HepG2 (cell line): ENCODE data around the gene CLCN1. TPM values are rescaled to one million over a fixed set of nuclear protein-coding genes. Genes with fewer than 3 reads are reported as not detected.

Source experiments
- EED ChIP-seq: sonication (generic); formaldehyde crosslinking; IDR thresholded peaks from 2 replicates; pipeline ENCODE4 v1.5.0; 2020; ENCODE audit warnings: mild to moderate bottlenecking, missing genetic modification reagents
- EP300 ChIP-seq, 3 experiments: sonication (generic) in 1 of 3; formaldehyde crosslinking in 1 of 3; IDR thresholded peaks; 2 replicates each; pipeline versions ENCODE4 v1.5.1 to v1.6.1; 2011 to 2020; ENCODE audit warnings: low read depth in 2 of 3, low read length in 2 of 3, borderline replicate concordance in 1 of 3, improper control_type of control experiment in 1 of 3, mild to moderate bottlenecking in 1 of 3, missing genetic modification reagents in 1 of 3, moderate library complexity in 1 of 3
- FOXK1 ChIP-seq: sonication (generic); formaldehyde crosslinking; IDR thresholded peaks from 2 replicates; pipeline ENCODE4 v1.4.0; 2020; ENCODE audit warnings: low read depth, missing genetic modification reagents, borderline replicate concordance
- HDAC6 ChIP-seq: fragments of 200-600 bp; sonication (generic); IDR thresholded peaks from 2 replicates; pipeline ENCODE4 v1.7.0; 2017; ENCODE audit warnings: mild to moderate bottlenecking, antibody characterized with exemption, low read length, low read depth
- KDM6A ChIP-seq: IDR thresholded peaks from 2 replicates; pipeline ENCODE4 v1.6.1; 2016; ENCODE audit warnings: low read depth
- MIER2 ChIP-seq: IDR thresholded peaks from 2 replicates; pipeline ENCODE4 v1.6.1; 2016; ENCODE audit warnings: missing biosample characterization, missing genetic modification reagents
- NFIC ChIP-seq: IDR thresholded peaks from 2 replicates; pipeline ENCODE4 v1.6.1; 2012; ENCODE audit warnings: mild to moderate bottlenecking, low read length, inconsistent platforms
- NFYC ChIP-seq: IDR thresholded peaks from 2 replicates; pipeline ENCODE4 v1.6.1; 2016; ENCODE audit warnings: missing genetic modification reagents, missing compliant biosample characterization
- NRL ChIP-seq: sonication (generic); formaldehyde crosslinking; IDR thresholded peaks from 2 replicates; pipeline ENCODE4 v1.5.0; 2020; ENCODE audit warnings: missing genetic modification reagents, mild to moderate bottlenecking, moderate library complexity, borderline replicate concordance
- RARG ChIP-seq: sonication (generic); formaldehyde crosslinking; IDR thresholded peaks from 2 replicates; pipeline ENCODE4 v1.4.0; 2020; ENCODE audit warnings: low read depth, mild to moderate bottlenecking, missing genetic modification reagents
- RBM22 ChIP-seq: fragments of 200-400 bp; formaldehyde crosslinking; optimal IDR thresholded peaks from 2 replicates; pipeline ENCODE3; 2017; ENCODE audit warnings: mild to moderate bottlenecking, low read length, moderate library complexity
- RFX3 ChIP-seq: IDR thresholded peaks from 2 replicates; pipeline ENCODE4 v1.6.1; 2016; ENCODE audit warnings: missing biosample characterization, missing genetic modification reagents
- TOE1 ChIP-seq: sonication (generic); formaldehyde crosslinking; IDR thresholded peaks from 2 replicates; pipeline ENCODE4 v1.4.0; 2020; ENCODE audit warnings: mild to moderate bottlenecking, missing genetic modification reagents
- ZMYM2 ChIP-seq: sonication (generic); formaldehyde crosslinking; IDR thresholded peaks from 2 replicates; pipeline ENCODE4 v1.8.0; 2022; ENCODE audit warnings: mild to moderate bottlenecking, missing genetic modification reagents
- ZNF296 ChIP-seq: sonication (generic); formaldehyde crosslinking; conservative IDR thresholded peaks from 2 replicates; pipeline ENCODE4 v1.5.0; 2020; ENCODE audit warnings: mild to moderate bottlenecking, missing genetic modification reagents
- ZNF451 ChIP-seq: sonication (generic); formaldehyde crosslinking; IDR thresholded peaks from 2 replicates; pipeline ENCODE4 v1.5.0; 2020; ENCODE audit warnings: mild to moderate bottlenecking, missing genetic modification reagents
- ZNF496 ChIP-seq: sonication (generic); formaldehyde crosslinking; IDR thresholded peaks from 2 replicates; pipeline ENCODE4 v1.8.1; 2023; ENCODE audit warnings: mild to moderate bottlenecking, moderate library complexity, missing genetic modification reagents; ENCODE audit not compliant: insufficient replicate concordance
- ZNF614 ChIP-seq: IDR thresholded peaks from 2 replicates; pipeline ENCODE4 v1.6.1; 2018; ENCODE audit warnings: missing biosample characterization, missing genetic modification reagents, inconsistent platforms, borderline replicate concordance
- ZNF773 ChIP-seq: sonication (generic); formaldehyde crosslinking; IDR thresholded peaks from 2 replicates; pipeline ENCODE4 v1.4.0; 2020; ENCODE audit warnings: missing genetic modification reagents, borderline replicate concordance
- ZNF883 ChIP-seq: sonication (generic); formaldehyde crosslinking; IDR thresholded peaks from 2 replicates; pipeline ENCODE4 v1.5.1; 2020; ENCODE audit warnings: mild to moderate bottlenecking, missing genetic modification reagents; ENCODE audit errors: not compliant biosample characterization
- ZSCAN12 ChIP-seq: sonication (generic); formaldehyde crosslinking; IDR thresholded peaks from 2 replicates; pipeline ENCODE4 v1.9.0; 2021; ENCODE audit warnings: mild to moderate bottlenecking, missing genetic modification reagents
- polyA plus RNA-seq, 8 experiments: library from polyadenylated mRNA; depleted of rRNA in 3 of 8; stranded (reverse) in 7 of 8; unstranded in 1 of 8; fragments of >200 nt; fragmentation: Illumina TruSeq in 4 of 8; extraction: Trizol in 4 of 8; gene quantifications; 2 replicates each; pipeline versions ENCODE4 v1.2.1 to v1.2.3, GENCODE V29; 2011 to 2016; ENCODE audit warnings: low read depth in 4 of 8, missing spikeins in 1 of 8, mixed read lengths in 1 of 8; ENCODE audit not compliant: insufficient read depth in 1 of 8
- total RNA-seq, 5 experiments: library from RNA; depleted of rRNA; stranded (reverse); fragments of >200 nt; fragmentation: Illumina TruSeq; extraction: Trizol; gene quantifications; 2 replicates each; pipeline ENCODE4 v1.2.3, GENCODE V29; 2016; ENCODE audit warnings: low read depth in 1 of 5
- TF ChIP-seq, protein P1 (sequence below): sonication (generic); formaldehyde crosslinking; IDR thresholded peaks from 2 replicates; pipeline ENCODE4 v1.8.0; 2022; ENCODE audit warnings: mild to moderate bottlenecking, missing genetic modification reagents, moderate library complexity
- TF ChIP-seq, protein P2 (sequence below): sonication (generic); formaldehyde crosslinking; IDR thresholded peaks from 2 replicates; pipeline ENCODE4 v1.8.1; 2023; ENCODE audit warnings: mild to moderate bottlenecking, missing genetic modification reagents
- TF ChIP-seq, protein P3 (sequence below): IDR thresholded peaks from 2 replicates; pipeline ENCODE4 v1.6.1; 2016; ENCODE audit warnings: missing genetic modification reagents, missing compliant biosample characterization
- TF ChIP-seq, protein P4 (sequence below): sonication (generic); formaldehyde crosslinking; IDR thresholded peaks from 2 replicates; pipeline ENCODE4 v1.8.0; 2022; ENCODE audit warnings: missing genetic modification reagents, mild to moderate bottlenecking, inconsistent platforms, borderline replicate concordance
- TF ChIP-seq, protein P5 (sequence below): sonication (generic); formaldehyde crosslinking; IDR thresholded peaks from 2 replicates; pipeline ENCODE4 v1.5.0; 2020; ENCODE audit warnings: missing genetic modification reagents

The CLCN1 gene
- total and polyA plus RNA-seq, 2 of the 13 experiments (the other 11 are each of a cell fraction or from before 2014, with no cell fraction given), result 0.01 TPM; not detected in 1

DNA sequence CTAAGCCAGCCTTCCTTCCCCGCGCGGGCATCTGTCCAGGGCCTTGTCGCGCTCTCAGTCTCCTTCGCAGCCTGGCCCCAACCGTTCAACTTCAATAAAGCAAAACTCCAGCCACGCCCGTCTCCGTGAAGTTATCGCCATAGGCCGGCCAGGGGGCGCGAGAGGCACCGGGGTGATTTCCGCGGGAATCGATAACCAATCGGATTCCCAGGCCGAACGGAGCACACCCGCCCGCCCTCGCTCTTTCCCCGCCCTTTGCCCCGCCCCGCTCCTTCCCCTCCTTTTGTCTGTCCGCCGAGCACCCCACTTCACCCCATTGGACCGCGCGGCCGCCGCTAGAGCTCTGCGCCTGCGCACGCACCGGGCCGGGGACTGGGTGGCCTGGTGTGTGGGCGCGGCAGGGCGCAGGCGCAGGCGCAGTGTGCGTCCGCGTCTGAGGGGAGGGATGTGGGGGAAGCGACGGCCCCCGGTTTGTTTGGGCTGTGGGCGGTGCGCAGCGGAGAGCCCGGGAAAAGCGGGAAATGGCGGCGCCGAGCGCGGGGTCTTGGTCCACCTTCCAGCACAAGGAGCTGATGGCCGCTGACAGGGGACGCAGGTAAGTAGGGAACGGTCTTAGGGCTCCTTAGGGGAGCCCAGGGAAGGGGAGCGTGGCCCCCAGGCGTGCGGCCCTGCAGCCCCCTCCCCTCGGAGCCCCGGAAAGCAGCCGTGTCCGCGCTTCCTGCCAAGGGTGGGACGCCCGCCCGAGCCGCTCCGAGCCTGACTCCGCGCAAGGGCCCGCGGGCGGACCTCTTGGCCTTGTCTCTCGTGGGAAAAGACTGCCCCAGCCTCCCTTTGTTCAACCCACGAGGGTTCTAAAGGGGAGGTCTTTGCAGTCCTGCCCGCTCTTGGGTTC, 27.7 kb upstream of the CLCN1 start, which contains the start of gene CASP2 (continued):
- no peak for TF ChIP-seq TOE1 (CRISPR knock-in tag)
- no peak for TF ChIP-seq ZNF496 (CRISPR knock-in tag)
- TF ChIP-seq NFIC, result no peak
- TF ChIP-seq EED (CRISPR knock-in tag), result peak; percentile 55; the same call in 1 of the 2 replicates
- peak; percentile 78 for TF ChIP-seq NFYC (CRISPR knock-in tag)
- no peak for TF ChIP-seq HDAC6
- no peak for TF ChIP-seq ZNF773
- TF ChIP-seq ZNF614 (CRISPR knock-in tag), result no peak
- no peak for TF ChIP-seq RBM22
- TF ChIP-seq ZNF296 (CRISPR knock-in tag), result no peak
- TF ChIP-seq FOXK1 (CRISPR knock-in tag), result no peak; the same call in 1 of the 2 replicates
- TF ChIP-seq RARG, result no peak
- no peak for TF ChIP-seq ZSCAN12
- no peak for TF ChIP-seq MIER2 (CRISPR knock-in tag)
- peak; percentile 74 for TF ChIP-seq ZNF451 (CRISPR knock-in tag)
- TF ChIP-seq, protein P1, sequence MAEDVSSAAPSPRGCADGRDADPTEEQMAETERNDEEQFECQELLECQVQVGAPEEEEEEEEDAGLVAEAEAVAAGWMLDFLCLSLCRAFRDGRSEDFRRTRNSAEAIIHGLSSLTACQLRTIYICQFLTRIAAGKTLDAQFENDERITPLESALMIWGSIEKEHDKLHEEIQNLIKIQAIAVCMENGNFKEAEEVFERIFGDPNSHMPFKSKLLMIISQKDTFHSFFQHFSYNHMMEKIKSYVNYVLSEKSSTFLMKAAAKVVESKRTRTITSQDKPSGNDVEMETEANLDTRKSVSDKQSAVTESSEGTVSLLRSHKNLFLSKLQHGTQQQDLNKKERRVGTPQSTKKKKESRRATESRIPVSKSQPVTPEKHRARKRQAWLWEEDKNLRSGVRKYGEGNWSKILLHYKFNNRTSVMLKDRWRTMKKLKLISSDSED (CRISPR knock-in tag), result no peak
- TF ChIP-seq, protein P2, sequence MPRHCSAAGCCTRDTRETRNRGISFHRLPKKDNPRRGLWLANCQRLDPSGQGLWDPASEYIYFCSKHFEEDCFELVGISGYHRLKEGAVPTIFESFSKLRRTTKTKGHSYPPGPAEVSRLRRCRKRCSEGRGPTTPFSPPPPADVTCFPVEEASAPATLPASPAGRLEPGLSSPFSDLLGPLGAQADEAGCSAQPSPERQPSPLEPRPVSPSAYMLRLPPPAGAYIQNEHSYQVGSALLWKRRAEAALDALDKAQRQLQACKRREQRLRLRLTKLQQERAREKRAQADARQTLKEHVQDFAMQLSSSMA (CRISPR knock-in tag), result no peak
- no peak for TF ChIP-seq ZMYM2 (CRISPR knock-in tag)
- TF ChIP-seq ZNF883, result no peak
- TF ChIP-seq KDM6A (CRISPR knock-in tag), result no peak
- TF ChIP-seq, protein P3, sequence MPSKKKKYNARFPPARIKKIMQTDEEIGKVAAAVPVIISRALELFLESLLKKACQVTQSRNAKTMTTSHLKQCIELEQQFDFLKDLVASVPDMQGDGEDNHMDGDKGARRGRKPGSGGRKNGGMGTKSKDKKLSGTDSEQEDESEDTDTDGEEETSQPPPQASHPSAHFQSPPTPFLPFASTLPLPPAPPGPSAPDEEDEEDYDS (CRISPR knock-in tag), result peak; percentile 75
- TF ChIP-seq EP300 (IDR thresholded peaks at IDR 0.05; ENCODE audit: low read depth in 2 of 2, low read length in 2 of 2), result no peak
- no peak for TF ChIP-seq EP300 (CRISPR knock-in tag; IDR thresholded peaks at IDR 0.05; ENCODE audit: borderline replicate concordance)
- TF ChIP-seq, protein P4, sequence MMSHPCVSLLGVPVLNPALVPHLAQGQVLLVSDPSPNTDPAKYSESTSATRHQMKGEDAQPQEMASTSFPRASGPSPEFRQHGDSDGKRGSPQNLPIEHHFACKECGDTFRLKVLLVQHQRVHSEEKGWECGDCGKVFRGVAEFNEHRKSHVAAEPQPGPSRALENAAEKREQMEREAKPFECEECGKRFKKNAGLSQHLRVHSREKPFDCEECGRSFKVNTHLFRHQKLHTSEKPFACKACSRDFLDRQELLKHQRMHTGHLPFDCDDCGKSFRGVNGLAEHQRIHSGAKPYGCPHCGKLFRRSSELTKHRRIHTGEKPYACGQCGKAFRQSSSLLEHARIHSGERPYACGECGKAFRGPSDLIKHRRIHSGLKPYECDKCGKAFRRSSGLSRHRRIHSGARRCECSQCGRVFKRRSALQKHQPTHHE, result peak; percentile 60; the same call in 1 of the 2 replicates
- TF ChIP-seq NRL (CRISPR knock-in tag), result no peak; the same call in 1 of the 2 replicates
- TF ChIP-seq RFX3 (CRISPR knock-in tag), result no peak
- TF ChIP-seq, protein P5, sequence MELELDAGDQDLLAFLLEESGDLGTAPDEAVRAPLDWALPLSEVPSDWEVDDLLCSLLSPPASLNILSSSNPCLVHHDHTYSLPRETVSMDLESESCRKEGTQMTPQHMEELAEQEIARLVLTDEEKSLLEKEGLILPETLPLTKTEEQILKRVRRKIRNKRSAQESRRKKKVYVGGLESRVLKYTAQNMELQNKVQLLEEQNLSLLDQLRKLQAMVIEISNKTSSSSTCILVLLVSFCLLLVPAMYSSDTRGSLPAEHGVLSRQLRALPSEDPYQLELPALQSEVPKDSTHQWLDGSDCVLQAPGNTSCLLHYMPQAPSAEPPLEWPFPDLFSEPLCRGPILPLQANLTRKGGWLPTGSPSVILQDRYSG, result no peak
